GM04504 (cell line): Measurements from ENCODE around the gene CCDC112.
"Not testable (repeated sequence)": the region's sequence is repeated elsewhere in the genome, so short reads cannot be mapped to it uniquely, and the experiment has no call there.

Experiments used
- DNase-seq: peaks from one replicate; pipeline ENCODE4 v3.0.0-alpha.2; 2012; ENCODE audit warnings: low read depth

CCDC112 gene

GRCh38 chr5:115296124-115297022, at the start of gene CCDC112:
CCDC112 (minus strand) TSS chr5:115296654; CDS start chr5:115296543, 111 bp downstream.
- DNase-seq = peak; percentile 46

- DNase-seq = no peak
Observed at GRCh38 chr5:115345344-115345743, 48.9 kb upstream of the CCDC112 start.

GRCh38 chr5:115343855-115344254, 47.4 kb upstream of the CCDC112 start:
- peak; percentile 20 for DNase-seq

- DNase-seq = no peak
Observed at GRCh38 chr5:115342590-115343377, 46.3 kb upstream of the CCDC112 start.

- DNase-seq = no peak
Observed at GRCh38 chr5:115341745-115342144, 45.3 kb upstream of the CCDC112 start.

GRCh38 chr5:115338851-115339250, 42.4 kb upstream of the CCDC112 start:
- DNase-seq = no peak

- DNase-seq = no peak
Observed at GRCh38 chr5:115337882-115338281, 41.4 kb upstream of the CCDC112 start.

GRCh38 chr5:115336964-115337363, 40.5 kb upstream of the CCDC112 start:
- no peak for DNase-seq

- DNase-seq = no peak
Observed at GRCh38 chr5:115336201-115336720, 39.8 kb upstream of the CCDC112 start.

- DNase-seq = no peak
Observed at GRCh38 chr5:115335301-115335700, 38.8 kb upstream of the CCDC112 start.

GRCh38 chr5:115333164-115333563, 36.7 kb upstream of the CCDC112 start:
- DNase-seq = no peak

GRCh38 chr5:115330830-115331229, 34.4 kb upstream of the CCDC112 start:
- no peak for DNase-seq

GRCh38 chr5:115329475-115329874, 33.0 kb upstream of the CCDC112 start:
- DNase-seq = no peak

- DNase-seq = not testable (repeated sequence)
Observed at GRCh38 chr5:115328617-115329274, 32.3 kb upstream of the CCDC112 start.

GRCh38 chr5:115325296-115325959, 29.0 kb upstream of the CCDC112 start:
- DNase-seq = no peak

- no peak for DNase-seq
Observed at GRCh38 chr5:115324021-115324420, 27.6 kb upstream of the CCDC112 start.

- no peak for DNase-seq
Observed at GRCh38 chr5:115322729-115323128, 26.3 kb upstream of the CCDC112 start.

- DNase-seq = peak; percentile 26
Observed at GRCh38 chr5:115321309-115321708, 24.9 kb upstream of the CCDC112 start.

- no peak for DNase-seq
Observed at GRCh38 chr5:115320515-115320914, 24.1 kb upstream of the CCDC112 start.

GRCh38 chr5:115320006-115320405, 23.6 kb upstream of the CCDC112 start:
- no peak for DNase-seq

- no peak for DNase-seq
Observed at GRCh38 chr5:115319007-115319406, 22.6 kb upstream of the CCDC112 start.

- no peak for DNase-seq
Observed at GRCh38 chr5:115317736-115318135, 21.3 kb upstream of the CCDC112 start.
